PFSK-1 (cell line): ENCODE measurements around the gene DNM3.

Experiments
- FOXP2 ChIP-seq: optimal IDR thresholded peaks from 2 replicates; pipeline ENCODE3; 2011; ENCODE audit warnings: borderline replicate concordance, control low read depth, inconsistent platforms; ENCODE audit not compliant: insufficient read depth; ENCODE audit errors: extremely low read length, extremely low read depth
- POLR2AphosphoS5 ChIP-seq: IDR thresholded peaks from 2 replicates; pipeline ENCODE4 v1.6.1; 2012; ENCODE audit warnings: low read depth, mild to moderate bottlenecking, control low read depth, low read length, moderate library complexity
- SIN3A ChIP-seq: IDR thresholded peaks from 2 replicates; pipeline ENCODE4 v1.6.1; 2012; ENCODE audit warnings: mild to moderate bottlenecking, low read length, moderate library complexity, borderline replicate concordance; ENCODE audit not compliant: insufficient read depth
- TAF1 ChIP-seq: IDR thresholded peaks from 2 replicates; pipeline ENCODE4 v1.6.1; 2012; ENCODE audit warnings: low read length, control low read depth, borderline replicate concordance; ENCODE audit not compliant: insufficient read depth
- TF ChIP-seq, protein P1 (sequence below), 2 experiments: IDR thresholded peaks; 2 replicates each; pipeline versions ENCODE4 v1.6.1 to v1.8.0; 2011 to 2012; ENCODE audit warnings: low read depth in 2 of 2, low read length in 2 of 2, control low read depth in 1 of 2, inconsistent platforms in 1 of 2, mild to moderate bottlenecking in 1 of 2, moderate library complexity in 1 of 2; ENCODE audit not compliant: insufficient read depth in 1 of 2

Gene DNM3

DNA sequence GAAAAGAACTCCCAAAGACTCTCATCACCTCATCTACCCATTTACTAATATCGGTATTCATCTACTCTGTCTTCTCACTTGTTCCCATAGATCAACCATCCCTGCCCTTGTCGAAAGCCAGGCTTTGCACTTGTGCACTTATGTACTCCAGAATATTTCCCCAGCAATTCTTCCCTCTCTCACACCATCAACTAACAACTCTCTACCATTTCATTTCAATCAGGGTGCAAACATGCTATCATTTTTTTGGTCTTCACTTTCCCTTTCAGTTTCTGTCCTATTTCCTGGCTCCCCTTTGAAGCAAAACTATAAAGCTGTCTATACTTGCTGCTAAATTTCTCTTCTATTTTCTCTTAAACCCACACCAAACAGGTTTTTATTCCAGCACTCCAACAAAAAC is 585.9 kb downstream of the DNM3 start:
- TF ChIP-seq POLR2AphosphoS5 (no peak), SIN3A (no peak), FOXP2 (no peak), TAF1 (no peak)
- TF ChIP-seq, protein P1, sequence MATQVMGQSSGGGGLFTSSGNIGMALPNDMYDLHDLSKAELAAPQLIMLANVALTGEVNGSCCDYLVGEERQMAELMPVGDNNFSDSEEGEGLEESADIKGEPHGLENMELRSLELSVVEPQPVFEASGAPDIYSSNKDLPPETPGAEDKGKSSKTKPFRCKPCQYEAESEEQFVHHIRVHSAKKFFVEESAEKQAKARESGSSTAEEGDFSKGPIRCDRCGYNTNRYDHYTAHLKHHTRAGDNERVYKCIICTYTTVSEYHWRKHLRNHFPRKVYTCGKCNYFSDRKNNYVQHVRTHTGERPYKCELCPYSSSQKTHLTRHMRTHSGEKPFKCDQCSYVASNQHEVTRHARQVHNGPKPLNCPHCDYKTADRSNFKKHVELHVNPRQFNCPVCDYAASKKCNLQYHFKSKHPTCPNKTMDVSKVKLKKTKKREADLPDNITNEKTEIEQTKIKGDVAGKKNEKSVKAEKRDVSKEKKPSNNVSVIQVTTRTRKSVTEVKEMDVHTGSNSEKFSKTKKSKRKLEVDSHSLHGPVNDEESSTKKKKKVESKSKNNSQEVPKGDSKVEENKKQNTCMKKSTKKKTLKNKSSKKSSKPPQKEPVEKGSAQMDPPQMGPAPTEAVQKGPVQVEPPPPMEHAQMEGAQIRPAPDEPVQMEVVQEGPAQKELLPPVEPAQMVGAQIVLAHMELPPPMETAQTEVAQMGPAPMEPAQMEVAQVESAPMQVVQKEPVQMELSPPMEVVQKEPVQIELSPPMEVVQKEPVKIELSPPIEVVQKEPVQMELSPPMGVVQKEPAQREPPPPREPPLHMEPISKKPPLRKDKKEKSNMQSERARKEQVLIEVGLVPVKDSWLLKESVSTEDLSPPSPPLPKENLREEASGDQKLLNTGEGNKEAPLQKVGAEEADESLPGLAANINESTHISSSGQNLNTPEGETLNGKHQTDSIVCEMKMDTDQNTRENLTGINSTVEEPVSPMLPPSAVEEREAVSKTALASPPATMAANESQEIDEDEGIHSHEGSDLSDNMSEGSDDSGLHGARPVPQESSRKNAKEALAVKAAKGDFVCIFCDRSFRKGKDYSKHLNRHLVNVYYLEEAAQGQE (IDR thresholded peaks at IDR 0.05; ENCODE audit: insufficient read depth in 1 of 2, low read depth in 2 of 2, low read length in 2 of 2) = no peak

DNA sequence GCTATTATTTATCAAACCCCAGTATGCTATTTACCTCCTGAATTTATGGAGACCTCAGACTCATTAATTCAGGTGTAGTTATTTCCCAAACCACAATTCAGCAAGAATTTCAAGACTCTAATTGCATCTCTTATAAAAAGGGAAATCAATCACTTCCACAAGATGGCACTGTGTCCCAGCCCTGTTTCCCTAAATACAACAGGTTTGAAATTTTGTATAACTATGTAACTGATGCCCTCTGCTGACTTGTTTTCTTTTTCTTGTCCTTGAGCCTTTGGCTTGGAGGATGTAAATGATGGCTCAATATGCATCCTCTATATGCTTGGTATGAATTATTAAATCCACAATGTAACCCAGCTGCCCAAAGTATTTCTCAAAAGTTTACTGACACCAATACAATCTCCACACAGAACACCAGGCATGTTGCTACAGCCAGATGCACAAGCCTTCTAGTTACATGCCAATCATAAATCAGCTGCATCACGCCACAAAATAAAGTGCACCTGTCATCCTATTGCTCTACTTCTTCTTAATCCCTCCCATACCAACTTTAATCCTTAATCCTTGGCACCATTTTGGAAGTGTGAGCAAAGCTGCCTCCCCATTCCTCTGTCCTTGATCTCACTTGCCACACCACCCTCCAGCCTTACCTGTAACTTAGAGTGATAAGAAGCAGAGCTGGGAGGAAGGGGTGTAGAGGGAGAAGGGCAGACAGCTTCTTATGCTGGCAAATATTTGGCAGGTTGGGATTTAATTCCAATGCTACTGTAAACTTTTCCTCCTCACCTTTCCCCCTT is 588.2 kb downstream of the DNM3 start:
- TF ChIP-seq POLR2AphosphoS5 (no peak), TAF1 (no peak), SIN3A (no peak)

DNA sequence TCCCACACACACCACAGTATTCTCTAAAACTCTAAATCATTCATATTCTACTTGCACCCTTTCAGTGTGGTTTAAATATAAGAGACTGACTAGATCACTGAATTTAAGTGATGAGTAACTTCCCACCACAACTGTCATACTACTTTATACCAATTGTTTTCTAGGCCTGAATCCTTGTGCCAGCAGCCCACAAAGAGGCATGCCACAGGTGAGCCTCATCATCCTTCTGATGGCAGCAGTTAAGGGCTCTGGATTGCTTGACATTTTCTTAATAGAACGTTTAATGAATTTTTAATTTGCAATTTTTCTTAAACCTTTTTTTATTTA is 588.8 kb downstream of the DNM3 start:
- TF ChIP-seq FOXP2 = no peak
- no peak for TF ChIP-seq TAF1
- TF ChIP-seq, protein P1 (IDR thresholded peaks at IDR 0.05; ENCODE audit: insufficient read depth in 1 of 2, low read depth in 2 of 2, low read length in 2 of 2) = no peak
- no peak for TF ChIP-seq POLR2AphosphoS5
- TF ChIP-seq SIN3A = no peak

DNA sequence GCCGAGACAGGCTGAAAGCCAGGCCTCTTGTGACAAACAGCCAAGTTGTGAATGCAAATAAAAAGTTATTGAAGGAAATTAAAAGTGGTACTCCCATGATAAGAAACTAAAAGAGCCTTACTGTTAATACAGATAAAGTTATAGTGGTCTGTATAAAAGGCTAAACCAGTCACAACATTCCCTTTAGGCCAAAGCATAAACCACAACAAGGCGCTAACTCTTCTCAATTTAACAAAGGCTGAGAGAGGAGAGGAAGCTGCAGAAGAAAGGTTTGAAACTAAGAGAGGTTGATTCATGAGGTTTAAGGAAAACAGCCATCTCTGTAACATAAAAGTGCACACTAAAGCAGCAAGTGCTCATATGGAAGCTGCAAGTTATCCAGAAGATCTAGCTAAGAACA is 589.9 kb downstream of the DNM3 start:
- no peak for TF ChIP-seq POLR2AphosphoS5
- no peak for TF ChIP-seq FOXP2
- TF ChIP-seq TAF1 = no peak
- no peak for TF ChIP-seq SIN3A
- TF ChIP-seq, protein P1 (IDR thresholded peaks at IDR 0.05; ENCODE audit: insufficient read depth in 1 of 2, low read depth in 2 of 2, low read length in 2 of 2) = no peak

DNA sequence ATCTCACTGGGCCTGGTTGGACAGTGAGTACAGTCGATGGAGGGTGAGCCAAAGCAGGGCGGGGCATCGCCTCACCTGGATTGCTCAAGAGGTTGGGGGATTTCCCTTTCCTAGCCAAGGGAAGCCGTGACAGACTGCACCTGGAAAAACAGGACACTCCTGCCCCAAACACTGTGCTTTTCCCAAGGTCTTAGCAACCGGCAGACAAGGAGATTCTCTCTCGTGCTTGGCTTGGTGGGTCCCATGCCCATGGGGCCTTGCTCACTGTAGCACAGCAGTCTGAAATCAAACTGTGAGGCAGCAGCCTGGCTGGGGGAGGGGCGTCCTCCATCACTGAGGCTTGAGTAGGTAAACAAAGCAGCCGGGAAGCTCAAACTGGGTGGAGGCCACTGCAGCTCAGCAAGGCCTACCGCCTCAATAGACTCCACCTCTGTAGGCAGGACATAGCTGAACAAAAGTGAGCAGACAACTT is 590.5 kb downstream of the DNM3 start:
- TF ChIP-seq TAF1 (no peak), SIN3A (no peak), POLR2AphosphoS5 (no peak), FOXP2 (no peak)
- TF ChIP-seq, protein P1 (IDR thresholded peaks at IDR 0.05; ENCODE audit: insufficient read depth in 1 of 2, low read depth in 2 of 2, low read length in 2 of 2) = no peak
